ENCODE results near the gene KRT83.

Gene KRT83

GRCh38 chr12:52320784-52321400, at the start of gene KRT83:
Gene KRT83, minus strand, starts transcription at chr12:52321398. Its CDS starts 63 bp downstream, at chr12:52321335.
- no peak for DNase-seq (ENCODE audit: low read depth)

GRCh38 chr12:52369809-52370208, 48.6 kb upstream of the KRT83 start:
- DNase-seq (ENCODE audit: low read depth), result no peak

- no peak for DNase-seq (ENCODE audit: low read depth)
Measured at GRCh38 chr12:52369211-52369610, 48.0 kb upstream of the KRT83 start.

GRCh38 chr12:52368508-52368907, 47.3 kb upstream of the KRT83 start:
- no peak for DNase-seq (ENCODE audit: low read depth)

GRCh38 chr12:52367876-52368275, 46.7 kb upstream of the KRT83 start:
- DNase-seq (ENCODE audit: low read depth), result no peak

GRCh38 chr12:52366738-52367485, 45.7 kb upstream of the KRT83 start, which contains the start of gene KRT85:
Gene KRT85, minus strand, starts transcription at chr12:52367481. Its CDS starts 76 bp downstream, at chr12:52367405.
- DNase-seq (ENCODE audit: low read depth), result no peak

GRCh38 chr12:52364901-52365489, 43.8 kb upstream of the KRT83 start:
- no peak for DNase-seq (ENCODE audit: low read depth)

- no peak for DNase-seq (ENCODE audit: low read depth)
Measured at GRCh38 chr12:52364061-52364460, 42.9 kb upstream of the KRT83 start.

GRCh38 chr12:52363111-52363679, 42.0 kb upstream of the KRT83 start:
- DNase-seq (ENCODE audit: low read depth), result no peak

GRCh38 chr12:52362118-52362726, 41.0 kb upstream of the KRT83 start:
- DNase-seq (ENCODE audit: low read depth), result no peak

- no peak for DNase-seq (ENCODE audit: low read depth)
Measured at GRCh38 chr12:52361553-52361952, 40.4 kb upstream of the KRT83 start.

- DNase-seq (ENCODE audit: low read depth), result no peak
Measured at GRCh38 chr12:52360663-52361271, 39.6 kb upstream of the KRT83 start.

- no peak for DNase-seq (ENCODE audit: low read depth)
Measured at GRCh38 chr12:52360106-52360662, 39.0 kb upstream of the KRT83 start.

- DNase-seq (ENCODE audit: low read depth), result peak; percentile 23
Measured at GRCh38 chr12:52359621-52360061, 38.4 kb upstream of the KRT83 start.

GRCh38 chr12:52358575-52359350, 37.6 kb upstream of the KRT83 start:
- DNase-seq (ENCODE audit: low read depth), result no peak

- DNase-seq (ENCODE audit: low read depth), result no peak
Measured at GRCh38 chr12:52356762-52357580, 35.8 kb upstream of the KRT83 start.

GRCh38 chr12:52356031-52356761, 35.0 kb upstream of the KRT83 start:
- DNase-seq (ENCODE audit: low read depth), result no peak

GRCh38 chr12:52355176-52355575, 34.0 kb upstream of the KRT83 start:
- DNase-seq (ENCODE audit: low read depth), result no peak

GRCh38 chr12:52354200-52354599, 33.0 kb upstream of the KRT83 start:
- no peak for DNase-seq (ENCODE audit: low read depth)
